Fibroblast of lung (primary cell): ENCODE measurements around the gene HCFC2. TPM values are rescaled to one million over a fixed set of nuclear protein-coding genes. Genes with fewer than 3 reads are reported as not detected.

ENCODE experiments used
- DNase-seq, 2 donors: peaks; one replicate each; pipeline versions ENCODE4 v3.0.0 to v3.0.0-alpha.2; 2010; ENCODE audit warnings: low read depth in 2 of 2
- H2AFZ ChIP-seq: 2 replicates; pipeline ENCODE4 v1.5.1; 2012; ENCODE audit warnings: low read length, control low read depth, inconsistent platforms
- H3K27ac ChIP-seq: 2 replicates; pipeline ENCODE4 v1.5.1; 2011; ENCODE audit warnings: low read length, control low read depth; ENCODE audit not compliant: insufficient read depth
- H3K27me3 ChIP-seq: 2 replicates; pipeline ENCODE4 v1.5.1; 2011; ENCODE audit warnings: mild to moderate bottlenecking, low read length; ENCODE audit not compliant: control insufficient read depth, insufficient read depth
- H3K36me3 ChIP-seq: 2 replicates; pipeline ENCODE4 v1.5.1; 2011; ENCODE audit warnings: low read length; ENCODE audit not compliant: control insufficient read depth, insufficient read depth
- H3K4me1 ChIP-seq: 2 replicates; pipeline ENCODE4 v1.5.1; 2011; ENCODE audit warnings: low read length; ENCODE audit not compliant: control insufficient read depth, insufficient read depth; ENCODE audit errors: extremely low read depth
- H3K4me2 ChIP-seq: 2 replicates; pipeline ENCODE4 v1.5.1; 2011; ENCODE audit warnings: low read length, control low read depth; ENCODE audit not compliant: insufficient read depth; ENCODE audit errors: extremely low read depth
- H3K4me3 ChIP-seq, 4 experiments: fragments of 200-600 bp in 1 of 4; sonication (generic) in 1 of 4; replicated peaks in 1 of 4; 2 replicates each; pipeline ENCODE4 v1.5.1; 2011 to 2016; ENCODE audit warnings: low read length in 4 of 4, low read depth in 3 of 4, mild to moderate bottlenecking in 3 of 4, control low read depth in 2 of 4, inconsistent platforms in 1 of 4, mixed read lengths in 1 of 4; ENCODE audit not compliant: insufficient read depth in 1 of 4; ENCODE audit errors: control extremely low read depth in 1 of 4
- H3K79me2 ChIP-seq: 2 replicates; pipeline ENCODE4 v1.5.1; 2012; ENCODE audit warnings: mild to moderate bottlenecking, low read length, inconsistent platforms; ENCODE audit not compliant: control insufficient read depth, insufficient read depth
- H3K9ac ChIP-seq: 2 replicates; pipeline ENCODE4 v1.5.1; 2011; ENCODE audit warnings: mild to moderate bottlenecking, low read length, control low read depth; ENCODE audit not compliant: insufficient read depth
- H3K9me3 ChIP-seq: 2 replicates; pipeline ENCODE4 v1.5.1; 2012; ENCODE audit warnings: low read depth, low read length; ENCODE audit not compliant: control insufficient read depth, insufficient read depth
- H4K20me1 ChIP-seq: 2 replicates; pipeline ENCODE4 v1.5.1; 2011; ENCODE audit warnings: low read length; ENCODE audit not compliant: control insufficient read depth, insufficient read depth; ENCODE audit errors: extremely low read depth
- EZH2 ChIP-seq: IDR thresholded peaks from 2 replicates; pipeline ENCODE4 v1.5.1; 2012; ENCODE audit warnings: low read length, control low read depth, mild to moderate bottlenecking; ENCODE audit errors: missing control alignments
- polyA plus RNA-seq, 2 donors: library from polyadenylated mRNA; depleted of rRNA in 1 of 2; stranded (reverse) in 1 of 2; unstranded in 1 of 2; fragments of >200 nt; gene quantifications; 2 replicates each; pipeline ENCODE4 v1.2.1, GENCODE V29; 2011 to 2012; ENCODE audit warnings: missing spikeins in 1 of 2
- total RNA-seq: library from RNA; depleted of rRNA; stranded (reverse); fragments of >200 nt; gene quantifications from 2 replicates; pipeline ENCODE4 v1.2.1, GENCODE V29; 2014
- TF ChIP-seq, protein P1 (sequence below), 2 donors: IDR thresholded peaks in 1 of 2; conservative IDR thresholded peaks in 1 of 2; 1 replicate in 1 of 2; 2 replicates in 1 of 2; pipeline ENCODE4 v1.5.1; 2011 to 2012; ENCODE audit warnings: low read length in 2 of 2, control low read depth in 1 of 2, inconsistent platforms in 1 of 2, low read depth in 1 of 2, mild to moderate bottlenecking in 1 of 2

The HCFC2 gene
- total and polyA plus RNA-seq, 2 donors (not counting 1 experiment from before 2014, with no cell fraction given): 27.0 to 36.2 TPM

DNA sequence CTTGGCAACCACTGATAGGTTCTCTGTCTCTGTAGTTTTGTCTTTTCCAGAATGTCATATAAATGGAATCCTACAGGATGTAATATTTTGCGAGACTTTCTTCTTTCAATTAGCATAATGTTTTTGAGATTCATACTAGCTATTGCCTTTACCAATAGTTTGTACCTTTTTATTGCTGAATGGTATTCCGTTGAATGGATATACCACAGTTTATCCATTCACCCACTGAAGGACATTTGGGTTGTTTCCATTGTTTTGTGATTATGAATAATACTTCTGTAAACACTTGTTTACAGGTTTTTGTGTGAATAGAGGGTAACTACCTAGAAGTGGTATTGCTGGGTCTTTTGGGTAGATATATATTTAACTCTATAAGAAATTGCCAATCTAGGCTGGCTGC, 40.6 kb upstream of the HCFC2 start:
- H3K27me3 ChIP-seq: no peaks in the 10 kb centered on the region
- H4K20me1 ChIP-seq: no peaks in the 10 kb centered on the region
- no peaks in the 10 kb centered on the region for H3K79me2 ChIP-seq
- no peak overlapping the region for H2AFZ ChIP-seq
- H3K4me1 ChIP-seq: no peaks in the 10 kb centered on the region
- no peaks in the 10 kb centered on the region for H3K9me3 ChIP-seq
- no peak overlapping the region for H3K4me3 ChIP-seq
- H3K9ac ChIP-seq: no peak overlapping the region
- TF ChIP-seq, protein P1, sequence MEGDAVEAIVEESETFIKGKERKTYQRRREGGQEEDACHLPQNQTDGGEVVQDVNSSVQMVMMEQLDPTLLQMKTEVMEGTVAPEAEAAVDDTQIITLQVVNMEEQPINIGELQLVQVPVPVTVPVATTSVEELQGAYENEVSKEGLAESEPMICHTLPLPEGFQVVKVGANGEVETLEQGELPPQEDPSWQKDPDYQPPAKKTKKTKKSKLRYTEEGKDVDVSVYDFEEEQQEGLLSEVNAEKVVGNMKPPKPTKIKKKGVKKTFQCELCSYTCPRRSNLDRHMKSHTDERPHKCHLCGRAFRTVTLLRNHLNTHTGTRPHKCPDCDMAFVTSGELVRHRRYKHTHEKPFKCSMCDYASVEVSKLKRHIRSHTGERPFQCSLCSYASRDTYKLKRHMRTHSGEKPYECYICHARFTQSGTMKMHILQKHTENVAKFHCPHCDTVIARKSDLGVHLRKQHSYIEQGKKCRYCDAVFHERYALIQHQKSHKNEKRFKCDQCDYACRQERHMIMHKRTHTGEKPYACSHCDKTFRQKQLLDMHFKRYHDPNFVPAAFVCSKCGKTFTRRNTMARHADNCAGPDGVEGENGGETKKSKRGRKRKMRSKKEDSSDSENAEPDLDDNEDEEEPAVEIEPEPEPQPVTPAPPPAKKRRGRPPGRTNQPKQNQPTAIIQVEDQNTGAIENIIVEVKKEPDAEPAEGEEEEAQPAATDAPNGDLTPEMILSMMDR (conservative IDR thresholded peaks at IDR 0.05 in 1 of 2, IDR thresholded peaks at IDR 0.05 in 1 of 2; ENCODE audit: low read depth in 1 of 2, low read length in 2 of 2): no peak
- TF ChIP-seq EZH2: no peak
- H3K36me3 ChIP-seq: no peaks in the 10 kb centered on the region
- H3K4me2 ChIP-seq: no peak overlapping the region
- H3K27ac ChIP-seq: no peak overlapping the region
- DNase-seq: no peak

DNA sequence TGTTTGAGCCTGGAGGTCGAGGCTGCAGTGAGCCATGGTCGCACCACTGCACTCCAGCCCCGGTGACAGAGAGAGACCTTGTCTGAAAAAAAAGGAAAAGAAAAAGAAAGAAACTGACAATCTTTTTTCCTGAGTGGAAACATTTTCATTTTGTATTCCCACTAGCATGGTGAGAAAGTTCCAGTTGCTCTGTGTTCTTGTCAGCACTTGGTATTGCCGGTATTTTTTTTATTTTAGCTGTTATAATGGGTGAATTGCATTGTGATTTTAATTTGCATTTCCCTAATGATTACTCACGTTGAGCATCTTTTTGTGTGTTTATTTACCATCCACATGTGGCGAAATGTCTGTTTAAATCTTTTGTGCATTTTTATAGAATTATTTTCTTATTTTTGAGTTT, 40.0 kb upstream of the HCFC2 start:
- Histone ChIP-seq H3K27me3 (no peaks in the 10 kb centered on the region), H3K36me3 (no peaks in the 10 kb centered on the region), H3K9me3 (no peaks in the 10 kb centered on the region), H3K4me2 (no peak overlapping the region), H3K27ac (no peak overlapping the region), H3K4me3 (no peak overlapping the region), H3K9ac (no peak overlapping the region), H3K79me2 (no peaks in the 10 kb centered on the region), H4K20me1 (no peaks in the 10 kb centered on the region), H3K4me1 (no peaks in the 10 kb centered on the region), H2AFZ (no peak overlapping the region)
- DNase-seq: no peak
- no peak for TF ChIP-seq EZH2
- TF ChIP-seq, protein P1 (conservative IDR thresholded peaks at IDR 0.05 in 1 of 2, IDR thresholded peaks at IDR 0.05 in 1 of 2; ENCODE audit: low read depth in 1 of 2, low read length in 2 of 2): no peak

DNA sequence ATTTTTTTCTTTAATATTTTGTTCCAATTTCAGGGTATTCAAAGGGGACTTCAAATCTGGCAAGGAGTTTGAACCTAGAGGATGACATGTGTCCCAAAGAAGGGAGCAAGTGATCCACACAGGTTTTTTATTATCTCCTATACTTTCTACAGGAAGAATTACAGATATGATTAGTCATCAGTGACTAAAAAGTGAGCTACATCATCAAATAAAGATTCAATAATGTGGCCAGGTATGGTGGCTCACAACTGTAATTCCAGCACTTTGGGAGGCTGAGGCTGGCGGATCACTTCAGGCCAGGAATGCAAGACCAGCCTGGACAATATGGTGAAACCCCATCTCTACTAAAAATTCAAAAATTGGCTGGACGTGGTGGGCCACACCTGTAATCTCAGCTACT, 38.6 kb upstream of the HCFC2 start:
- TF ChIP-seq, protein P1 (conservative IDR thresholded peaks at IDR 0.05 in 1 of 2, IDR thresholded peaks at IDR 0.05 in 1 of 2; ENCODE audit: low read depth in 1 of 2, low read length in 2 of 2): no peak
- TF ChIP-seq EZH2: no peak
- H4K20me1 ChIP-seq: no peaks in the 10 kb centered on the region
- H3K27me3 ChIP-seq: no peaks in the 10 kb centered on the region
- no peak for DNase-seq
- H3K9me3 ChIP-seq: no peaks in the 10 kb centered on the region
- H3K4me3 ChIP-seq: no peak overlapping the region
- H2AFZ ChIP-seq: no peak overlapping the region
- no peak overlapping the region for H3K9ac ChIP-seq
- H3K4me2 ChIP-seq: no peak overlapping the region
- no peak overlapping the region for H3K27ac ChIP-seq
- no peaks in the 10 kb centered on the region for H3K79me2 ChIP-seq
- H3K36me3 ChIP-seq: no peaks in the 10 kb centered on the region
- no peaks in the 10 kb centered on the region for H3K4me1 ChIP-seq
